WI38 (cell line): ENCODE measurements around the gene FBXW2.

Experiments used
- H3K4me3 ChIP-seq: 2 replicates; pipeline ENCODE4 v1.5.1; 2011; ENCODE audit warnings: low read depth, mild to moderate bottlenecking, control low read depth, low read length
- CTCF ChIP-seq: IDR thresholded peaks from 2 replicates; pipeline ENCODE4 v1.5.1; 2012; ENCODE audit warnings: low read depth, mild to moderate bottlenecking, control low read depth, low read length

Gene FBXW2

GRCh38 chr9:120717176-120717575, 76.0 kb downstream of the FBXW2 start:
- no peak overlapping the region for H3K4me3 ChIP-seq
- no peak for TF ChIP-seq CTCF

- TF ChIP-seq CTCF: no peak
- H3K4me3 ChIP-seq: no peak overlapping the region
Observed at GRCh38 chr9:120716483-120716882, 76.7 kb downstream of the FBXW2 start.

- TF ChIP-seq CTCF: no peak
- H3K4me3 ChIP-seq: peak overlapping the region; percentile 83
Observed at GRCh38 chr9:120715389-120715924, 77.8 kb downstream of the FBXW2 start.

- peak overlapping the region; percentile 83 for H3K4me3 ChIP-seq
- TF ChIP-seq CTCF: no peak
Observed at GRCh38 chr9:120714846-120715388, 78.3 kb downstream of the FBXW2 start.

- H3K4me3 ChIP-seq: peak within 1 kb of the TSS; percentile 83
- no peak for TF ChIP-seq CTCF
Observed at GRCh38 chr9:120714088-120714845, 78.9 kb downstream of the FBXW2 start, which contains the start of gene MEGF9. TSS of gene MEGF9 (minus strand) at chr9:120714470. CDS start at chr9:120714358, 112 bp downstream.

- peak overlapping the region; percentile 83 for H3K4me3 ChIP-seq
Observed at GRCh38 chr9:120713257-120714087, 79.7 kb downstream of the FBXW2 start.

More at GRCh38 chr9:120713257-120714087, 79.7 kb downstream of the FBXW2 start:
- TF ChIP-seq CTCF: no peak
